SK-N-SH treated with all-trans-retinoic acid at 6 μM for 48 hours (cell line): Measurements from ENCODE around the gene ATP8B3.

ENCODE experiments used
- ATAC-seq: fragments of 200-7000 bp; cut with Tn5 transposase; 3 replicates; pipeline ENCODE4 v1.9.1; 2020; ENCODE audit warnings: mild to moderate bottlenecking, moderate library complexity
- ARNTL ChIP-seq: fragments of 450-650 bp; formaldehyde crosslinking; IDR thresholded peaks from 2 replicates; pipeline ENCODE4 v1.5.0; 2020; ENCODE audit warnings: low read depth, mild to moderate bottlenecking, moderate library complexity, borderline replicate concordance
- BACH2 ChIP-seq: fragments of 250-450 bp; sonication (Bioruptor Pico); IDR thresholded peaks from 2 replicates; pipeline ENCODE4 v1.9.0; 2021; ENCODE audit warnings: mild to moderate bottlenecking, borderline replicate concordance
- CSDC2 ChIP-seq: fragments of 250-450 bp; sonication (Bioruptor Pico); IDR thresholded peaks from 2 replicates; pipeline ENCODE4 v1.5.0; 2020; ENCODE audit warnings: mild to moderate bottlenecking, moderate library complexity
- ESRRG ChIP-seq: fragments of 250-450 bp; sonication (Bioruptor Pico); IDR thresholded peaks from 2 replicates; pipeline ENCODE4 v1.6.1; 2021; ENCODE audit warnings: mild to moderate bottlenecking
- ISL1 ChIP-seq: fragments of 250-450 bp; sonication (Bioruptor Pico); IDR thresholded peaks from 2 replicates; pipeline ENCODE4 v2.1.2; 2022; ENCODE audit warnings: mild to moderate bottlenecking, moderate library complexity
- OSR1 ChIP-seq: fragments of 250-450 bp; sonication (Bioruptor Pico); IDR thresholded peaks from 2 replicates; pipeline ENCODE4 v1.8.0; 2022; ENCODE audit warnings: moderate library complexity, mild to moderate bottlenecking, inconsistent platforms
- PPARA ChIP-seq: fragments of 250-450 bp; sonication (Bioruptor Pico); IDR thresholded peaks from 2 replicates; pipeline ENCODE4 v1.5.0; 2020; ENCODE audit warnings: mild to moderate bottlenecking, borderline replicate concordance
- SNAI2 ChIP-seq: fragments of 250-450 bp; sonication (Bioruptor Pico); IDR thresholded peaks from 2 replicates; pipeline ENCODE4 v1.5.0; 2020; ENCODE audit warnings: mild to moderate bottlenecking, moderate library complexity
- TCF4 ChIP-seq: fragments of 250-450 bp; sonication (Bioruptor Pico); IDR thresholded peaks from 2 replicates; pipeline ENCODE4 v1.8.0; 2021; ENCODE audit warnings: mild to moderate bottlenecking, moderate library complexity, borderline replicate concordance
- TOX ChIP-seq: fragments of 250-450 bp; sonication (Bioruptor Pico); IDR thresholded peaks from 2 replicates; pipeline ENCODE4 v1.8.0; 2021; ENCODE audit warnings: mild to moderate bottlenecking, moderate library complexity, borderline replicate concordance
- ZC3H10 ChIP-seq: fragments of 250-450 bp; sonication (Bioruptor Pico); IDR thresholded peaks from 2 replicates; pipeline ENCODE4 v1.5.1; 2021; ENCODE audit warnings: mild to moderate bottlenecking, moderate library complexity
- ZFP3 ChIP-seq: fragments of 250-450 bp; sonication (Bioruptor Pico); IDR thresholded peaks from 2 replicates; pipeline ENCODE4 v1.5.0; 2020; ENCODE audit warnings: mild to moderate bottlenecking, moderate library complexity
- ZFP30 ChIP-seq: fragments of 450-650 bp; formaldehyde crosslinking; IDR thresholded peaks from 2 replicates; pipeline ENCODE4 v1.5.0; 2022; ENCODE audit warnings: mild to moderate bottlenecking, moderate library complexity
- ZNF565 ChIP-seq: fragments of 450-650 bp; formaldehyde crosslinking; conservative IDR thresholded peaks from 2 replicates; pipeline ENCODE4 v1.5.0; 2020; ENCODE audit warnings: low read depth, mild to moderate bottlenecking, moderate library complexity
- ZNF70 ChIP-seq: fragments of 450-650 bp; formaldehyde crosslinking; IDR thresholded peaks from 2 replicates; pipeline ENCODE4 v1.5.0; 2020; ENCODE audit warnings: mild to moderate bottlenecking, moderate library complexity
- ZNF8 ChIP-seq: fragments of 450-650 bp; formaldehyde crosslinking; IDR thresholded peaks from 2 replicates; pipeline ENCODE4 v1.5.0; 2020; ENCODE audit warnings: mild to moderate bottlenecking, moderate library complexity
- TF ChIP-seq, protein P1 (sequence below): fragments of 250-450 bp; sonication (Bioruptor Pico); IDR thresholded peaks from 2 replicates; pipeline ENCODE4 v1.5.1; 2021; ENCODE audit warnings: mild to moderate bottlenecking, moderate library complexity
- TF ChIP-seq, protein P2 (sequence below): fragments of 250-450 bp; sonication (Bioruptor Pico); IDR thresholded peaks from 2 replicates; pipeline ENCODE4 v1.5.1; 2020; ENCODE audit warnings: low read depth, mild to moderate bottlenecking, moderate library complexity
- TF ChIP-seq, protein P3 (sequence below): fragments of 250-450 bp; sonication (Bioruptor Pico); IDR thresholded peaks from 2 replicates; pipeline ENCODE4 v1.8.0; 2020; ENCODE audit warnings: mild to moderate bottlenecking, moderate library complexity, borderline replicate concordance
- TF ChIP-seq, protein P4 (sequence below): fragments of 250-450 bp; sonication (Bioruptor Pico); IDR thresholded peaks from 2 replicates; pipeline ENCODE4 v1.5.0; 2020; ENCODE audit warnings: mild to moderate bottlenecking, moderate library complexity
- TF ChIP-seq, protein P5 (sequence below): fragments of 250-450 bp; sonication (Bioruptor Pico); IDR thresholded peaks from 2 replicates; pipeline ENCODE4 v1.8.0; 2021; ENCODE audit warnings: low read depth, mild to moderate bottlenecking, moderate library complexity, borderline replicate concordance

ATP8B3 gene

DNA sequence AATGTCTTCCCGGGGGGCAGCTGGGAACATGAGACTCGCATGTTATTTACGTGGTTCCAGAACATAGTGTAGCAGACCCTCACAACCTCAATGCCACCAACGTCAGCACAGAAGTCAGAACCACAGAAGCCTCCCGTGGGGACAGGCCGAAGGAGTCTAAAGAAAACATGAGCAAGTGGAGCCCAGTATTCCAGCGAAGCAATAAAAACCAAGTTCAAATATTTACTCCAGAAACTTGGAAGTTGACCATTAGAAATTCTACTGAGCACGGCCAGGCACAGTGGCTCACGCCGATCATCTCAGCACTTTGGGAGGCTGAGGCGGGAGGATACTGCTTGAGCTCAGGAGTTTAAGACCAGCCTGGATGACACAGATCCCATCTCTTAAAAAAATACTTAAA lies 17.9 kb upstream of the ATP8B3 start:
- ATAC-seq = no peak
- no peak for TF ChIP-seq TCF4 (CRISPR knock-in tag)
- TF ChIP-seq, protein P1, sequence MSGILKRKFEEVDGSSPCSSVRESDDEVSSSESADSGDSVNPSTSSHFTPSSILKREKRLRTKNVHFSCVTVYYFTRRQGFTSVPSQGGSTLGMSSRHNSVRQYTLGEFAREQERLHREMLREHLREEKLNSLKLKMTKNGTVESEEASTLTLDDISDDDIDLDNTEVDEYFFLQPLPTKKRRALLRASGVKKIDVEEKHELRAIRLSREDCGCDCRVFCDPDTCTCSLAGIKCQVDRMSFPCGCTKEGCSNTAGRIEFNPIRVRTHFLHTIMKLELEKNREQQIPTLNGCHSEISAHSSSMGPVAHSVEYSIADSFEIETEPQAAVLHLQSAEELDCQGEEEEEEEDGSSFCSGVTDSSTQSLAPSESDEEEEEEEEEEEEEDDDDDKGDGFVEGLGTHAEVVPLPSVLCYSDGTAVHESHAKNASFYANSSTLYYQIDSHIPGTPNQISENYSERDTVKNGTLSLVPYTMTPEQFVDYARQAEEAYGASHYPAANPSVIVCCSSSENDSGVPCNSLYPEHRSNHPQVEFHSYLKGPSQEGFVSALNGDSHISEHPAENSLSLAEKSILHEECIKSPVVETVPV (CRISPR knock-in tag) = no peak
- TF ChIP-seq ISL1 = no peak
- TF ChIP-seq, protein P2, sequence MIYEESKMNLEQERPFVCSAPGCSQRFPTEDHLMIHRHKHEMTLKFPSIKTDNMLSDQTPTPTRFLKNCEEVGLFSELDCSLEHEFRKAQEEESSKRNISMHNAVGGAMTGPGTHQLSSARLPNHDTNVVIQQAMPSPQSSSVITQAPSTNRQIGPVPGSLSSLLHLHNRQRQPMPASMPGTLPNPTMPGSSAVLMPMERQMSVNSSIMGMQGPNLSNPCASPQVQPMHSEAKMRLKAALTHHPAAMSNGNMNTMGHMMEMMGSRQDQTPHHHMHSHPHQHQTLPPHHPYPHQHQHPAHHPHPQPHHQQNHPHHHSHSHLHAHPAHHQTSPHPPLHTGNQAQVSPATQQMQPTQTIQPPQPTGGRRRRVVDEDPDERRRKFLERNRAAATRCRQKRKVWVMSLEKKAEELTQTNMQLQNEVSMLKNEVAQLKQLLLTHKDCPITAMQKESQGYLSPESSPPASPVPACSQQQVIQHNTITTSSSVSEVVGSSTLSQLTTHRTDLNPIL (CRISPR knock-in tag) = no peak
- TF ChIP-seq ARNTL = no peak
- TF ChIP-seq PPARA (CRISPR knock-in tag) = no peak
- TF ChIP-seq ZNF565 = no peak
- TF ChIP-seq SNAI2 = no peak
- TF ChIP-seq BACH2 (CRISPR knock-in tag) = no peak
- TF ChIP-seq TOX = no peak
- TF ChIP-seq, protein P3, sequence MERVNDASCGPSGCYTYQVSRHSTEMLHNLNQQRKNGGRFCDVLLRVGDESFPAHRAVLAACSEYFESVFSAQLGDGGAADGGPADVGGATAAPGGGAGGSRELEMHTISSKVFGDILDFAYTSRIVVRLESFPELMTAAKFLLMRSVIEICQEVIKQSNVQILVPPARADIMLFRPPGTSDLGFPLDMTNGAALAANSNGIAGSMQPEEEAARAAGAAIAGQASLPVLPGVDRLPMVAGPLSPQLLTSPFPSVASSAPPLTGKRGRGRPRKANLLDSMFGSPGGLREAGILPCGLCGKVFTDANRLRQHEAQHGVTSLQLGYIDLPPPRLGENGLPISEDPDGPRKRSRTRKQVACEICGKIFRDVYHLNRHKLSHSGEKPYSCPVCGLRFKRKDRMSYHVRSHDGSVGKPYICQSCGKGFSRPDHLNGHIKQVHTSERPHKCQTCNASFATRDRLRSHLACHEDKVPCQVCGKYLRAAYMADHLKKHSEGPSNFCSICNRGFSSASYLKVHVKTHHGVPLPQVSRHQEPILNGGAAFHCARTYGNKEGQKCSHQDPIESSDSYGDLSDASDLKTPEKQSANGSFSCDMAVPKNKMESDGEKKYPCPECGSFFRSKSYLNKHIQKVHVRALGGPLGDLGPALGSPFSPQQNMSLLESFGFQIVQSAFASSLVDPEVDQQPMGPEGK = no peak
- TF ChIP-seq ESRRG = no peak
- no peak for TF ChIP-seq ZNF8 (CRISPR knock-in tag)
- no peak for TF ChIP-seq ZNF70 (CRISPR knock-in tag)
- TF ChIP-seq ZFP30 (CRISPR knock-in tag) = no peak
- no peak for TF ChIP-seq ZFP3 (CRISPR knock-in tag)
- TF ChIP-seq CSDC2 = no peak
- TF ChIP-seq OSR1 = no peak

DNA sequence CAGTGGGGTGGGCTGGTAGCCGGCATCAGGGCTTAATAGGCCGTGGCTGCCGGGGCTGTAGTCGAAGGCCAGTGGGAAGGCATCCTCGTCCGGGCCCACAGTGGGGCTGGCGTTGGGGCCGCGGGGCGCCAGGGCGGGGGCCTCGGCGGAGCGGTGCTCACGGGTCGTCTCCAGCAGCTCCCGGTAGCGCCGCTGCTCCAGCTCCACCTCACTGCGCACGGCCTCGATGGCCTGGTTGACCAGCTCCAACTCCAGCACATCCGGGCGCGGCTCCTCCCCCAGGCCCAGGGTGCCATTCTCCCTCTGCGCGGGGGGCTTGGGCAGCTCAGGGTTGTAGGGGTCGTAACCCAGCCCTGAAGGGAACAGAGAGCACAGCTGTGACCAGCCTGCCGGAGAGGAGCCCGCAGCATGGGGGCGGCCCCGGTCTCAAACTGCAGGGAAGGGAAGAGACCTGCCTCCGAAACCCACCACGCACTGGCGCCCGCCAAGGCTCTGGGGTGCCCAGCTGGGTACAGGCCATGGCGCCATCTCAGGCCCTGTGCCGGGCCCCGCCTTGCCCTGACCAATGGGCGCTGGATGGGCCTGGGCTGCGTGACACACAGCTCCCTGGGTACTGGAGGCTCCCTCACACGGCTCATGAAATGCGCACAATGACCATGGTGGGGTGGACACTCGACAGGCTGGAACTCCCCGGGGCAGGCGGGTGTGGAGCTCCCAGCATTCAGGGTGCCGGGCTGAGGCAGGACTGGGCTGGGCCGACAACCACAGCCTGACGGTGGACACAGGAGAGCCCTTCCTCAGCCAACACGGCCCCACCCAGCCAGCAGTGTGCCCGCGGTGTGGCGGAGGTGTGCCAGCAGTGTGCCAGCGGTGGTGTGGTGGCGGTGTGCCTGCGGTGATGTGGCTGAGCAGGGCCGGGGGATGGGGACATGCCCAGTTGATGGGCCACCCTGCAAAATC lies 16.5 kb upstream of the ATP8B3 start:
- no peak for TF ChIP-seq ZNF70 (CRISPR knock-in tag)
- TF ChIP-seq, protein P2 (CRISPR knock-in tag) = no peak
- TF ChIP-seq SNAI2 = no peak
- no peak for ATAC-seq

DNA sequence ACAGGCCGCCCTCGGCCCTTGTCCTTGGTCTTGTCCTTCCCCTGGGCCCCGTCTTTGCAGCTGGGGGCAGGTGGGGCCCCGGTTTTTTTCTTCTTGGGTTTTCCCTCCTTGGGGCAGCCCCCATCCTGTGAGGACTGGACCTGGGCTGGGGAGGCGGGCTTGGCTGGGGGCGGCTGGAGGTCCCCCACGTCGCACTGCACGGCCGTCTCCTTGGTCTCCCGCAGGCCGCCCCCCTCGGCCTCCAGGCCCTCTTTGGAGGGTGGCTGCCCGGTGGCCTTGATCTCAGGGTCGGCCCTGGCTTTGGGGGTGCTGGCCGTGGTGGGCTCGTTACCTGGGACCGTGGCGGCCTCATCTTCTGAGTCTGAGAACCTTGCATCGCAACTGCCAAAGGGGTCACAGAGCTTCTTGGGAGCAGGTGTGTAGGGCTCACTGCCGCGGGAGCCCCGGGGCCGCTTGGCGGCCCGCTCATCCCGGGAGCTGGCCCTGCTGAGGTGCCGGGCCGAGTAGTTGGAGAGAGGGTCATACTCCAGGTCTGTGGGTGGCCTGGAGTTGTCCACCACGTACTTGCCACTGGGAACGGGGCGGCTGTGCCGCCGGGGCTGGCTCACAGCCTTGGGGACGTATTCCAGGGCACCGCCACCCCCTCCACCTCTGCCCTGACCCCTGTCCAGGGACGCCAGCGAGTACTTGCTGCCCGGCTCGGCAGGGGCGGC lies 15.6 kb upstream of the ATP8B3 start:
- no peak for ATAC-seq
- TF ChIP-seq TOX (no peak), CSDC2 (no peak), ZNF565 (no peak), OSR1 (no peak)

DNA sequence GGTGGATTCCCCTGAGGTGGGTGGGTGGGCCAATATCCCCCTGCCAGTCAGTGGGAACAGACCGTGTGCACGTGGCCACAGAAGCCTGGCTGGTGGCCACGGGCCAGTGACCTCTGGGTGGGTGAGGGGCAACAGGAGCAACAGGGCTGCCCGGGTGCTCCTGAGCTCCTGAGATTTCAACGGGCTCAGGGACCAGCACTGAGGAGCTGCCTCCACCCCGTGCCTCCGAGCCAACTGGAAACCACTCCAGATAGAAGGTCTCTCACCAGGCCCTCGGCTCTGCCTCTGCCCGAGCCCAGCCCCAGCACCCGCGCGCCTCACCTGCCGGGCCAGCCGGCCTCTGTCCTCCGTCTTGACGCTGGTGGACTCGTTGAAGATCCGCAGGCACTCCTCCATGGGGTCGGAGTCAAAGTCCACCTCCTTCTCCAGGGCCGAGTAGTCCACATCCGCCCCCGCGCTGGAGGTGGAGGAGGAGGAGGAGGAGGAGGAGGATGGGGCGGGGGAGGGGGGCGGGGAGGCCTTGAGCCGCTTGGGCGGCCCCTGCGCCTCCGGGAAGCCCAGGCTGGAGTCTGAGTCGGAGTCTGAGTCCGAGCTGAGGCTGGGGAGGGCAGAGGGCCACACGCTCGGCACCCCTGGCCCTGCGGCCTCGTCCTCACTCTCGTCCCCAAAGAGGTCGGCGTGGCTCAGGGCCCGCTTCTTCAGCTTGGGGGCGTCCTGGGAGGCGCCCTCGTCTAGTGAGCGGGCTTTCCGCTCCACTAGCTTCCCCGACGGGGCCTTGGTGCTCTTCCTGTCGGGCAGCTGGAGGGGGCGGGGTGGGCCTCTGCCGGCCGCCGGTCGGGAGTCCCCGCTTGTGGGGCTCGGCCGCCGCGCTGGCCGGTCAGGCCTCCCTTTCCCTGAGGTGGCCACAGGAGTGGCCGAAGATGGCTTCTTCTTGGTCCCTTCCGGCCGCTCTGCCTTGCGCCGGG lies 14.8 kb upstream of the ATP8B3 start:
- no peak for TF ChIP-seq SNAI2
- TF ChIP-seq, protein P4, sequence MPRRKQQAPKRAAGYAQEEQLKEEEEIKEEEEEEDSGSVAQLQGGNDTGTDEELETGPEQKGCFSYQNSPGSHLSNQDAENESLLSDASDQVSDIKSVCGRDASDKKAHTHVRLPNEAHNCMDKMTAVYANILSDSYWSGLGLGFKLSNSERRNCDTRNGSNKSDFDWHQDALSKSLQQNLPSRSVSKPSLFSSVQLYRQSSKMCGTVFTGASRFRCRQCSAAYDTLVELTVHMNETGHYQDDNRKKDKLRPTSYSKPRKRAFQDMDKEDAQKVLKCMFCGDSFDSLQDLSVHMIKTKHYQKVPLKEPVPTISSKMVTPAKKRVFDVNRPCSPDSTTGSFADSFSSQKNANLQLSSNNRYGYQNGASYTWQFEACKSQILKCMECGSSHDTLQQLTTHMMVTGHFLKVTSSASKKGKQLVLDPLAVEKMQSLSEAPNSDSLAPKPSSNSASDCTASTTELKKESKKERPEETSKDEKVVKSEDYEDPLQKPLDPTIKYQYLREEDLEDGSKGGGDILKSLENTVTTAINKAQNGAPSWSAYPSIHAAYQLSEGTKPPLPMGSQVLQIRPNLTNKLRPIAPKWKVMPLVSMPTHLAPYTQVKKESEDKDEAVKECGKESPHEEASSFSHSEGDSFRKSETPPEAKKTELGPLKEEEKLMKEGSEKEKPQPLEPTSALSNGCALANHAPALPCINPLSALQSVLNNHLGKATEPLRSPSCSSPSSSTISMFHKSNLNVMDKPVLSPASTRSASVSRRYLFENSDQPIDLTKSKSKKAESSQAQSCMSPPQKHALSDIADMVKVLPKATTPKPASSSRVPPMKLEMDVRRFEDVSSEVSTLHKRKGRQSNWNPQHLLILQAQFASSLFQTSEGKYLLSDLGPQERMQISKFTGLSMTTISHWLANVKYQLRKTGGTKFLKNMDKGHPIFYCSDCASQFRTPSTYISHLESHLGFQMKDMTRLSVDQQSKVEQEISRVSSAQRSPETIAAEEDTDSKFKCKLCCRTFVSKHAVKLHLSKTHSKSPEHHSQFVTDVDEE (CRISPR knock-in tag) = no peak
- TF ChIP-seq, protein P5, sequence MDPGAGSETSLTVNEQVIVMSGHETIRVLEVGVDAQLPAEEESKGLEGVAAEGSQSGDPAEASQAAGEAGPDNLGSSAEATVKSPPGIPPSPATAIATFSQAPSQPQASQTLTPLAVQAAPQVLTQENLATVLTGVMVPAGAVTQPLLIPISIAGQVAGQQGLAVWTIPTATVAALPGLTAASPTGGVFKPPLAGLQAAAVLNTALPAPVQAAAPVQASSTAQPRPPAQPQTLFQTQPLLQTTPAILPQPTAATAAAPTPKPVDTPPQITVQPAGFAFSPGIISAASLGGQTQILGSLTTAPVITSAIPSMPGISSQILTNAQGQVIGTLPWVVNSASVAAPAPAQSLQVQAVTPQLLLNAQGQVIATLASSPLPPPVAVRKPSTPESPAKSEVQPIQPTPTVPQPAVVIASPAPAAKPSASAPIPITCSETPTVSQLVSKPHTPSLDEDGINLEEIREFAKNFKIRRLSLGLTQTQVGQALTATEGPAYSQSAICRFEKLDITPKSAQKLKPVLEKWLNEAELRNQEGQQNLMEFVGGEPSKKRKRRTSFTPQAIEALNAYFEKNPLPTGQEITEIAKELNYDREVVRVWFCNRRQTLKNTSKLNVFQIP (CRISPR knock-in tag) = no peak
- no peak for TF ChIP-seq BACH2 (CRISPR knock-in tag)
- no peak for TF ChIP-seq ZC3H10 (CRISPR knock-in tag)
- no peak for TF ChIP-seq ZNF8 (CRISPR knock-in tag)
- peak; percentile 12; the same call in 2 of the 3 replicates for ATAC-seq
